PFSK-1 (cell line): ENCODE data around the gene PLIN5.

Source experiments
- FOXP2 ChIP-seq: optimal IDR thresholded peaks from 2 replicates; pipeline ENCODE3; 2011; ENCODE audit warnings: borderline replicate concordance, control low read depth, inconsistent platforms; ENCODE audit not compliant: insufficient read depth; ENCODE audit errors: extremely low read length, extremely low read depth
- POLR2AphosphoS5 ChIP-seq: IDR thresholded peaks from 2 replicates; pipeline ENCODE4 v1.6.1; 2012; ENCODE audit warnings: low read depth, mild to moderate bottlenecking, control low read depth, low read length, moderate library complexity
- REST ChIP-seq, 2 experiments: IDR thresholded peaks; 2 replicates each; pipeline versions ENCODE4 v1.6.1 to v1.8.0; 2011 to 2012; ENCODE audit warnings: low read depth in 2 of 2, low read length in 2 of 2, control low read depth in 1 of 2, inconsistent platforms in 1 of 2, mild to moderate bottlenecking in 1 of 2, moderate library complexity in 1 of 2; ENCODE audit not compliant: insufficient read depth in 1 of 2
- SIN3A ChIP-seq: IDR thresholded peaks from 2 replicates; pipeline ENCODE4 v1.6.1; 2012; ENCODE audit warnings: mild to moderate bottlenecking, low read length, moderate library complexity, borderline replicate concordance; ENCODE audit not compliant: insufficient read depth
- TAF1 ChIP-seq: IDR thresholded peaks from 2 replicates; pipeline ENCODE4 v1.6.1; 2012; ENCODE audit warnings: low read length, control low read depth, borderline replicate concordance; ENCODE audit not compliant: insufficient read depth

The PLIN5 gene

GRCh38 chr19:4554717-4555116 is 19.7 kb upstream of the PLIN5 start:
- TF ChIP-seq REST (IDR thresholded peaks at IDR 0.05; ENCODE audit: insufficient read depth in 1 of 2, low read depth in 2 of 2, low read length in 2 of 2) (no peak), TAF1 (no peak), POLR2AphosphoS5 (no peak), SIN3A (no peak), FOXP2 (no peak)

DNA sequence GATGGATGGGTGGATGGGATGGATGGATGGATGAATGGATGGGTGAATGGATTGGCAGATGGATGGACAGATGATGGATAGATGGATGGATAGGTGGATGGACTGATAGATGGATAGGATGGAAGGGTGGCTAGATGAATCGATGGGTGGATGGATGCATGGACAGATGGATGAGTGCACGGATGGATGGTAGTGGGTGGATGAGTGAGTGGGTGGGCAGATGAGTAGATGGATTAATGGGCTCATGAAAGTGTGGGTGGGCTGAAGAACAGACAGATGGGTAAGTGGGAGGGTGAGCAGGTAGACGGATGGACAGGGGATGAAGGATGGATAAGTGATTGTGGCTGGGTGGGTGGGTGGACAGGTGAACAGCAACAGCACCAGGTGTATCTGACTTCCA is 18.8 kb upstream of the PLIN5 start:
- no peak for TF ChIP-seq REST (IDR thresholded peaks at IDR 0.05; ENCODE audit: insufficient read depth in 1 of 2, low read depth in 2 of 2, low read length in 2 of 2)
- TF ChIP-seq TAF1: no peak

DNA sequence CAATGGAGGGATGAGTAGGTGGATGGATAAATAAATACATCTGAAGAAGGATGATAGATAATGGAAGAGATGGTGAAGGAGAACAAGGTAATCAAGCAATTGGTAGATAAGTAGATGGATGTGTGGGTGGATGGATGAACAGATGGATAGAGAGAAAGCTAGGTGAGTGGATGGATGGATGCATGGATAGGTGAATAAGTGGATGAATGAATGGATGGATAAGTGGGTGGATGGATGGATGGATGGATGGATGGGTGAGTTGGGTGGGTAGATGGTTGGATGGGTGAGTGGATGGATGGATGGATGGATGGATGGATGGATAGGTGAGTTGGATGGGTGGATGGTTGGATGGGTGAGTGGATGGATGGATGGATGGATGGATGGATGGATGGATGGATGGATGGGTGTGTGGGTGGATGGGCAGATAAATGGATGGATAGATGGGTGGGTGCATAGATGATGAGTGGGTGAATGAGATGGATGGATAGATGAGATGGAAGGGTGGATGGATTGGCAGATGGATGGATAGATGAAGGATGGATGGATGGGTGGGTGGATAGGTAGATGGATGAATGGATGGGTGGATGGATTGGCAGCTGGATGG is 18.2 kb upstream of the PLIN5 start:
- no peak for TF ChIP-seq TAF1
- TF ChIP-seq SIN3A: no peak
- TF ChIP-seq FOXP2: no peak
- TF ChIP-seq POLR2AphosphoS5: no peak
- TF ChIP-seq REST (IDR thresholded peaks at IDR 0.05; ENCODE audit: insufficient read depth in 1 of 2, low read depth in 2 of 2, low read length in 2 of 2): no peak

GRCh38 chr19:4552525-4552819 is 17.4 kb upstream of the PLIN5 start:
- no peak for TF ChIP-seq TAF1
- TF ChIP-seq REST (IDR thresholded peaks at IDR 0.05; ENCODE audit: insufficient read depth in 1 of 2, low read depth in 2 of 2, low read length in 2 of 2): no peak
- no peak for TF ChIP-seq SIN3A
- no peak for TF ChIP-seq POLR2AphosphoS5
- no peak for TF ChIP-seq FOXP2

- TF ChIP-seq SIN3A (no peak), POLR2AphosphoS5 (no peak), TAF1 (no peak), REST (IDR thresholded peaks at IDR 0.05; ENCODE audit: insufficient read depth in 1 of 2, low read depth in 2 of 2, low read length in 2 of 2) (no peak), FOXP2 (no peak)
Observed at GRCh38 chr19:4550479-4551050, 15.5 kb upstream of the PLIN5 start.
